ENCODE results near the gene NCKAP1. TPM values are rescaled to one million over a fixed set of nuclear protein-coding genes. Genes with fewer than 3 reads are reported as not detected.

Gene NCKAP1
- total and polyA plus RNA-seq, 2 experiments from 2014 or later, result 81.7 to 90.4 TPM

DNA sequence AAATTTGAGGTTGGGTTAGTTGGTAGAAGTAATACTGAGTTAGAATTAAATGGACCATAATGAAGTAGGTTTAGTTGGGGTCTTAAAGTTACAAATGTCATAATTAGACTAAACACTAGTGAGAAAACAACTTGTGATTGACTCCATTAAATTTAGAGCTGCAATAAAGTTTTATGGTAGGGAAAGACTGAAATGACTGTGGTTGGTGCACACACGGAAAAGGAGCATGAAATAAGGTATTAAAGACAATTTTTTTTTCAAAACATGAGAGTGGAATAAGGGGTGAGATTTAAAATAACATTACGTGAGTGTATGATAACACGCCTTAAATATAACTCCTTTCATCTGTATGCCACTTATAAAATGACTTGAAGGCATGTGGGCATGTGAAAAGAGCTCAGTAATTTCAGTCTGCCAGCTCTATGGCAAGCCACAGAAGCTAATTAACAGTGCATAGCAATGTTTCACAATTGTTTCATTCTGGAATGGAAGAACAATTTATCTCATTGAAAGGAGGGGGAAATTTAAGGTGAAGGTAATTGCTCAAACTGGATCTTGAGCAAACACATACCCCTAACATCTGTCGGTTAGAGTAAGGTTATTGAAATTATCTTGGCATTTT, 173.2 kb downstream of the NCKAP1 start:
- no peaks in the 10 kb centered on the region for H3K36me3 ChIP-seq
- H3K27me3 ChIP-seq, result no peaks in the 10 kb centered on the region
- H3K4me1 ChIP-seq (ENCODE audit: low read depth), result peaks cover 23% of the 10 kb centered on the region
- no peak overlapping the region for H3K27ac ChIP-seq
- no peak for DNase-seq (ENCODE audit: low read depth in 1 of 2, low spot score in 1 of 2)
- TF ChIP-seq, protein P1, sequence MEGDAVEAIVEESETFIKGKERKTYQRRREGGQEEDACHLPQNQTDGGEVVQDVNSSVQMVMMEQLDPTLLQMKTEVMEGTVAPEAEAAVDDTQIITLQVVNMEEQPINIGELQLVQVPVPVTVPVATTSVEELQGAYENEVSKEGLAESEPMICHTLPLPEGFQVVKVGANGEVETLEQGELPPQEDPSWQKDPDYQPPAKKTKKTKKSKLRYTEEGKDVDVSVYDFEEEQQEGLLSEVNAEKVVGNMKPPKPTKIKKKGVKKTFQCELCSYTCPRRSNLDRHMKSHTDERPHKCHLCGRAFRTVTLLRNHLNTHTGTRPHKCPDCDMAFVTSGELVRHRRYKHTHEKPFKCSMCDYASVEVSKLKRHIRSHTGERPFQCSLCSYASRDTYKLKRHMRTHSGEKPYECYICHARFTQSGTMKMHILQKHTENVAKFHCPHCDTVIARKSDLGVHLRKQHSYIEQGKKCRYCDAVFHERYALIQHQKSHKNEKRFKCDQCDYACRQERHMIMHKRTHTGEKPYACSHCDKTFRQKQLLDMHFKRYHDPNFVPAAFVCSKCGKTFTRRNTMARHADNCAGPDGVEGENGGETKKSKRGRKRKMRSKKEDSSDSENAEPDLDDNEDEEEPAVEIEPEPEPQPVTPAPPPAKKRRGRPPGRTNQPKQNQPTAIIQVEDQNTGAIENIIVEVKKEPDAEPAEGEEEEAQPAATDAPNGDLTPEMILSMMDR (IDR thresholded peaks at IDR 0.05; ENCODE audit: low read depth, low read length), result no peak
- H3K9me3 ChIP-seq (ENCODE audit: low read depth), result no peaks in the 10 kb centered on the region
- no peak overlapping the region for H3K4me3 ChIP-seq

DNA sequence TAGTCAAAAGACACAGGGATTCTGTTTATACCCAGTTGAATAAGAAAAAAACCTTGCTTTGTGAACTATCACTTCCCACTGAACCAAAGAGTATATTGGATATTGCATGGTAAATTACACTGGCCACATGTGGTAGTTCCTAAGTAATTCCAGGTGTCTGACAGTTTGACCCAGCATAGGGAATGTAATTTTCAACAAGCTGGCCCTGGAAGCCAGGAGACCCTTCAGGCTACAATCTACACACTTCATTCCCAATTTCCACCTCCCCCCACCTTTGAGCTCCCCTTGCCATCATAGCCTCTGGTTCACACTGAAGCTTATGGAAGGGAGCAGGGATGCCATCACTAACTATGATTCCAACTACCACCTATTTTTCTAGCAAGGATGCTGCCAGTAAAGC, 174.6 kb downstream of the NCKAP1 start:
- Histone ChIP-seq H3K4me3 (no peak overlapping the region), H3K9me3 (ENCODE audit: low read depth) (no peaks in the 10 kb centered on the region), H3K27ac (no peak overlapping the region), H3K27me3 (no peaks in the 10 kb centered on the region), H3K36me3 (no peaks in the 10 kb centered on the region), H3K4me1 (ENCODE audit: low read depth) (peaks cover 23% of the 10 kb centered on the region)
- TF ChIP-seq, protein P1 (IDR thresholded peaks at IDR 0.05; ENCODE audit: low read depth, low read length), result no peak
- no peak for DNase-seq (ENCODE audit: low read depth in 1 of 2, low spot score in 1 of 2)

DNA sequence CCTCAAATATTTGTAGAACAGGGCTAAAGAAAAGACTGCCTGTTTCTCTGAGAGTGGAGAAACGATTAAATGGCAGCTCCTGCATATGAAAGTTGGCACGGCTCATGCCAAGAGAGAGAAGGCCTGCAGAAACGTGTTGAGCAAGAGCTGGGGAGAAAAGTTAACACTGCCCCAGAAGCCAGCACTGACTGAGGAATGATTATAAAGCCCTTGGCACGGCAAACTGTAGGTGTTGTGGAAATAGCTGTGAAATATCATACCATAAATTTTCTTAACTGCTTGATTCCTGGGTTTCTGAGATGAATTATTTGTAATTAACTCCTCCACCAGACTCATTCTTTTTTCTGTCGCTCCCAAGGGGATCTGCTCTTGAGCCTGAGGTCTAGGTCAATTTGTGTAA, 176.2 kb downstream of the NCKAP1 start:
- Histone ChIP-seq H3K27me3 (no peaks in the 10 kb centered on the region), H3K27ac (no peak overlapping the region), H3K4me3 (no peak overlapping the region), H3K36me3 (no peaks in the 10 kb centered on the region), H3K4me1 (ENCODE audit: low read depth) (peaks cover 10% of the 10 kb centered on the region), H3K9me3 (ENCODE audit: low read depth) (no peaks in the 10 kb centered on the region)
- TF ChIP-seq, protein P1 (IDR thresholded peaks at IDR 0.05; ENCODE audit: low read depth, low read length), result no peak
- DNase-seq (ENCODE audit: low read depth in 1 of 2, low spot score in 1 of 2), result no peak

DNA sequence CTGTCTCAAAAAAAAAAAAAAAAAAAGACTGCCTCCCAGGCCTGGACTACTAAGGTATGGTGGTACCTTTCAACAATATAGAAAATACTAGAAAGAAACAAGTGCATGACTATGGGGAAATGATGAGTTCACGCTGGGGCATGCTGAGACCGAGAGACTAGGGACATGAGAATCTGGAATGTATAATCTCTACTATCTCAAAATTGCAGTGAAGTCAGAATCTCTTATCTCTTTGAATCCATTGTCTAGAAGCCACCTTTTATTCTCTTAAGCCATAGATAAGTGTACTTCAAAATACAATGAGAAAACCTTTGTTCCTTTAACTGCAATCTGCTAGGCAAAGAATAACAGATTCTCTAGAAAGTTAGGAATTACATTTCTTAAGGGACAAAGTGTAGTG, 177.4 kb downstream of the NCKAP1 start:
- Histone ChIP-seq H3K27ac (no peak overlapping the region), H3K36me3 (no peaks in the 10 kb centered on the region), H3K9me3 (ENCODE audit: low read depth) (no peaks in the 10 kb centered on the region), H3K27me3 (no peaks in the 10 kb centered on the region), H3K4me3 (no peak overlapping the region), H3K4me1 (ENCODE audit: low read depth) (peaks cover 5% of the 10 kb centered on the region)
- TF ChIP-seq, protein P1 (IDR thresholded peaks at IDR 0.05; ENCODE audit: low read depth, low read length), result no peak
- no peak for DNase-seq (ENCODE audit: low read depth in 1 of 2, low spot score in 1 of 2)

Other genes starting within 250 kb of the NCKAP1 start
- 9.6 and 12.3 TPM in 2 replicates for gene FRZB, start 171.8 kb downstream of the NCKAP1 start, total RNA-seq
- gene FRZB, start 171.8 kb downstream of the NCKAP1 start, polyA plus RNA-seq, result 23.9 and 26.6 TPM in 2 replicates
- 1.7 and 2.0 TPM in 2 replicates for gene DUSP19, start 40.3 kb upstream of the NCKAP1 start, total RNA-seq
- gene DUSP19, start 40.3 kb upstream of the NCKAP1 start, polyA plus RNA-seq, result 2.7 and 3.7 TPM in 2 replicates
- 7.8 and 12.1 TPM in 2 replicates for gene NUP35, start 86.0 kb upstream of the NCKAP1 start, total RNA-seq
- 19.3 and 19.7 TPM in 2 replicates for gene NUP35, start 86.0 kb upstream of the NCKAP1 start, polyA plus RNA-seq

All from cardiac muscle cell (in vitro differentiated cells and primary cell).